T-helper 1 cell (primary cell): Measurements from ENCODE around the gene CORO1C.
"Not testable (repeated sequence)": the region's sequence is repeated elsewhere in the genome, so short reads cannot be mapped to it uniquely, and the experiment has no call there.

Source experiments
- DNase-seq, 5 donors: peaks; one replicate each; pipeline ENCODE4 v3.0.0-alpha.2; 2012 to 2020

CORO1C gene

GRCh38 chr12:108633081-108633533 lies 98.2 kb downstream of the CORO1C start:
- no peak for DNase-seq

GRCh38 chr12:108631261-108631660 lies 100.1 kb downstream of the CORO1C start:
- DNase-seq, result not testable (repeated sequence)

DNA sequence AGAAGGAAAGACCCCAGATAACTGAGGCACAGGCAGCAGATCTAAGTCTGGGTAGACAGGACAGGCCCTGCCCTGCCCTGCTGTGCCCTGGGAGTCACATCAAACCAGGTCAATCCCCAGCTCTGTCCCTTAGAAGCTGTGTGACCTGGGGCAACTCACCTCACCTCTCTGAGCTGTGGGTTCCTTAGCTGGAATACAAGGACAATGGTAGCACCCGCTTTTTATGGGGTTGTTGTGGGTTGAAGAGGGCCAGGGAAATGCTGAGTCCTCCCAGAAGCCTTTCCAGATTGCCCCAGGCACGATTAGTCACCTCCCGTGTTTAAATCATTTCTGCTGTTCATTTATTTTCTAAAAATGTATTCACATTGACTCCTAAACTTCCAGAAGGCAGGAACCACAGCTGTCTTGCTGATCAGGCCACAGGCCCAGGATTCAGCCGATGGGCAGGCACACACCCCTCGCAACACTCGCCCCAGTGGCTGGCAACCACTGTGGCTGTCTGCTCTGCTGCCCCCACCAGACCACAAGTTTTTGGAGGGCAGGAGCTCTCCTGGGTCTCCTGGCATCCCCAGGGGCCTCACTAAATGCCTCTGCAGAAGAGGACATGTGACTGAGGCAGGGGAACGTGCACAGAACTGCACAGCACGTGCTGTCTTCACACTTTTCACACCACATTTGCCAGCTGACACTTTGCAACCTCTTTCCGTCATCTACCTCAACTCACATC lies 100.7 kb downstream of the CORO1C start:
- DNase-seq, result peak in 1 of 5 donors; percentile 35

DNA sequence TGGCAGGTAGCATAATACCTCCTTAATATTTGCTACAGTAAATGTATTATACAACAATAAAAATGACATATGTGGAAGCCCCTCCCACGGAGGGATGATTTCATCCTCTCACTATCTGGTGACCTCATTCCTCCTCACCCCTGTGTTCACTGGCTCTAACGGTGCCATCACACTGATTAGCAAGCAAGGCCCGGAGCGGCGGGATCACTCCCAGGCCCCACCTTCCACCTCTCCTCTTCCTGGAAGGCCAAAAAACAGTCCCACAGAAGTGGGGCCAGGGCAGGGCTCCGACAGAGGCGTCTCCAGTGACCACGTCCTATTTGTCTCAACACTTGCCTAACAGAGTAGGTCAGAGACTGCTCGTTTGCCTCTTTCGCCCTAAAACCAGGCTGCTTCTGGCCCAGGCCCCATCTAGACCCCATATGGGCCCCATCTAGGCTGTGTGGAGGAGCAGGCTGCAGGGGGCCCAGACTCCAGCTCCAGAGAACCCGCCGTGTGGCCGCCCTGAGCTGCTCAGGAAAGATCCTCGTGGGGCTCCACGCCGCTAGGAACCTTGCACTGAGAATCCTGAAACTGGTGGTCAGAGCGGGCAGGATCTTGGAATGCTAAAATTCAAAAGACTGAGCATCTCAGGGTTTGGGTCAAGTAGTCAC lies 101.4 kb downstream of the CORO1C start:
- peak in 4 of 5 donors; percentile 41 to 75 (median 48) for DNase-seq

- DNase-seq, result peak in 1 of 5 donors; percentile 38
These were observed 102.2 kb downstream of the CORO1C start for GRCh38 chr12:108629151-108629550.

DNA sequence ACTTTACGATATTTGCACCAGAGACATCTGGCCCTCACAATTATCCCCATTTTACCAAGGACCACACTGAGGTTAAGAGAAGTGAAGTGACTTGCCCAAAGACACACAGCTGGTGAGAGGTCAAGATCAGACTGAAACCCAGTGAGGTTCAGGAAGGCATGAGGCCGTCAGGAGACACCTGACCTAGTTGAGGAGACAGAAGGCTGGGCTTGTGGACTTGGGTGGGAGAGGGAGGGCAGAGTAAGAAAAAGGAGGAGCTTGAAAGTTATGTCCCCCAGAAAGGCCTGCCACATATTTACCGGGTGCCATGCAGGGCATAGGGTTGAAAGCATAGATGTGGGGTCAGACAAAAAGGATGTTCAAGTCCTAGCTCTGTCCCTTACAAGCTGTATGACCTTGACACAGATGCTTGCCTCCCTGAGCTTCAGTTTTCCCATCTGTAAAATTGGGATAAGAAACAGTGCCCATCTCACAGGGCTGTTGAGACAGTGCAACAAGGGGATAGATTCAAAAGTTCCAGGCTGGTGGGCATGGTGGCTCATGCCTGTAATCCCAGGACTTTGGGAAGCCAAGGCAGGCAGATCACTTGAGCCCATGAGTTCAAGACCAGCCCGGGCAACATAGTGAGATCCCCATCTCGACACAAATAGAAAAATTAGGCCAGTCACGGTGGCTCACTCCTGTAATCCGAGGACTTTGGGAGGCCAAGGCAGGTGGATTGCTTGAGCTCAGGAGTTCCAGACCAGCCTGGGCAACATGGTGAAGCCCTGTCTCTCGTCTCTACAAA lies 104.0 kb downstream of the CORO1C start:
- no peak for DNase-seq

DNA sequence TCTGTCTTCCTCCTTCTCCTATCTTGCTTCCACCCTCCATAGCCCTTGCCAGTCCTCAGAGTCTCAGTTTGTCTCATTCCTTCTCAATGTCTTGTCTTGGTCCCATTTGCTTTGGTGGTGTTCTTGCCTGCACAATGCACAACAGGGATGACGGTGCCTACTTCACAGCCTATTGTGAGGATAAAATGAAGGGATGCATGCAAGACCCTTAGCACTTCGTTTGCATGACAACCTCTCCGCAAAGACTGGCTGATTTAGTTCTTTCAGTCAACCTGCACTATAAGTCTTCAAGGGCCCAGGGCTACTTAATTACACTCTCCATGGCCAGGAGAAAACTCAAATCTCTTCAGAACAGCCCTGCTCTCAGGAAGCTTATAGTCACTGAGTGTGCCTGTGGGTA lies 106.1 kb downstream of the CORO1C start:
- no peak for DNase-seq

DNA sequence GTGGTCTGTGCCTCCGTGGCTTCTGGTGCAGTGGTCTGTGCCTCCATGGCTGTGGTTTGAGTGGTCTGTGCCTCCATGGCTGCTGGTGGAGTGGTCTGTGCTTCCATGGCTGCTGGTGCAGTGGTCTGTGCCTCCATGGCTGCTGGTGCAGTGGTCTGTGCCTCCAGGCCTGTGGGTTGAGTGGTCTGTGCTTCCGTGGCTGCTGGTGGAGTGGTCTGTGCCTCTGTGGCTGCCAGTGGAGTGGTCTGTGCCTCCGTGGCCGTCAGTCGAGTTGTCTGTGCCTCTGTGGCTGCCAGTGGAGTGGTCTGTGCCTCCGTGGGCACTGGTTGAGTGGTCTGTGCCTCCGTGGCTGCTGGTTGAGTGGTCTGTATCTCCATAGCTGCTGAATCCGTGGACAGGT lies 107.7 kb downstream of the CORO1C start:
- no peak for DNase-seq

- no peak for DNase-seq
These were observed 108.3 kb downstream of the CORO1C start for GRCh38 chr12:108622921-108623514.

DNA sequence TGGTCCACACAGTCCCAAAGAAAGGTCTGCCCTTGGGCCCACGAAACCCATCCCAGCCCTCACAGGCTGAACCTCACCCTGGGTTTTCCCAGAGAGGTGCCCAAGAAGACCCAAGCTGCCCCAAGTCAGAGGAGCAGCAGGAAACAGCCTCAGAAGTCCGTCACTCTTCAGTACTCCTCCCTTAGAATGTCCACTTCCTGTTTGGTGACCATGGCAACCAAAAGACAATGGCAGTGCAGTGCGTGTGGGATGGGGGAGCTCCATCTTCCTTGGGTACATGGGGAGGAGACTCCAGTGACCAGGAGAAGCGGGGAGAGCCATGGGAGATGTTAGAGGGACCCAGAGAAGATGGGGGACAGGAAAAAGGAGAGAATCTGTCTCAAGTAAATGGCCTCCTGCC lies 108.9 kb downstream of the CORO1C start:
- DNase-seq, result no peak

DNA sequence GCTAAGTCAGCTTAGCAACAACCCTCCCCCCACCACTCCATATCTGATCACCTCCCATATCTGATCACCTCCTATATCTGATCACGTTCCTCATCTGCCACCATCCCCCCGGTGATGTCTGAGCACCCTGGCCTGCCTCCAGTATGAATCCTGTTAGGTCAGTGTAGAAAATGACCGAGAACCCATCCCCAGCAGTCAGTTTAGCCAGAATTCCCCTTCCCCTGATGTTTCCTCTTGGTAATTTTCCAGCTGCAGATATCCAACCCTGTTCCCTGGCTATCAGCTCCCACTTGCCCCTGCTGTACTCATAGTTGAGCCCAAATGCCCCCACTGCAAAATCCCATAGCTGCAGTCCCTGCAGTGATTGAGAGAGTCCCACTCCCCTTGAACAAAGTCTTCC lies 110.2 kb downstream of the CORO1C start:
- no peak for DNase-seq

DNA sequence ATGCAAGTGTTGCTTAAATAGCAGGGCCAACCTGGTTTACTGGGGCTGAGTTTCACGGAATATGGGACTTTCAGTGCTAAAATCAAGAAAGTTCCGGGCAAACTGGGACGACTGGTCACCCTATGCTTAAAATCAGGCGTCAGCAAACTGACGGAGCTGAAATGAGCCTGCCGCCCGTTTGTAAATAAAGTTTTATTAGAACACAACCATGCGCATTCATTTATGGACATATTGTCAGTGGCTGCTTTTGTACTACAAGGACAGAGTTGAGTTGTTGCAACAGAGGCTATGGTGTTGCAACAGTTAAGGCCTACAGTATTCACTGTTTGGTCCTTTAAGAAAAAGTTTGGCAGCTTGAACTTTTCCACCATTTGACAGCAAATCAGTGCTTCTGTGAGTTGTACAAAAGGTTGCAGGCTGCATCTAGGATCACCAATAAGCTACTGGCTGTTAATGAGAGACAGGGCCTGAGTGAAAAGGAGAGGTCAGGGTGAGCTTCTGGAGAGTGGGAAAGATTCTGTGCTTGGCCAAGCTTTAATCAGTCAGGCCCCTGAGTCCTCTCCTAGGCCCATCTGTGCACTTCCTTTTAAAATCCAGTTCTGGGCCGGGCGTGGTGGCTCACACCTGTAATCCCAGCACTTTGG lies 111.0 kb downstream of the CORO1C start:
- no peak for DNase-seq

- DNase-seq, result no peak
These were observed 111.8 kb downstream of the CORO1C start for GRCh38 chr12:108619369-108620160.

DNA sequence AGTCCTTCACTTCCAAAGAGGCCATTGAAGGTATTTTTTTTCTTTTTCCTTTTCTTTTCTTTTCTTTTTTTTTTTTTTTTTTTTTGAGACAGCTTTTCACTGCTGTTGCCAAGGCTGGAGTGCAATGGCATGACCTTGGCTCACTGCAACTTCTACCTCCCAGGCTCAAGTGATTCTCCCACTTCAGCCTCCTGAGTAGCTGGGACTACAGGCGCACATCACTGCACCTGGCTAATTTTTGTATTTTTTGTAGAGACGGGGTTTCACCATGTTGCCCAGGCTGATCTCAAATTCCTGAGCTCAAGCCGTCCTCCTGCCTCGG lies 112.4 kb downstream of the CORO1C start:
- not testable (repeated sequence) for DNase-seq

GRCh38 chr12:108618079-108618952 lies 113.0 kb downstream of the CORO1C start:
- peak; percentile 57 to 75 (median 71) for DNase-seq

- peak; percentile 56 to 78 (median 68) for DNase-seq
These were observed 114.1 kb downstream of the CORO1C start for GRCh38 chr12:108616941-108617858.

DNA sequence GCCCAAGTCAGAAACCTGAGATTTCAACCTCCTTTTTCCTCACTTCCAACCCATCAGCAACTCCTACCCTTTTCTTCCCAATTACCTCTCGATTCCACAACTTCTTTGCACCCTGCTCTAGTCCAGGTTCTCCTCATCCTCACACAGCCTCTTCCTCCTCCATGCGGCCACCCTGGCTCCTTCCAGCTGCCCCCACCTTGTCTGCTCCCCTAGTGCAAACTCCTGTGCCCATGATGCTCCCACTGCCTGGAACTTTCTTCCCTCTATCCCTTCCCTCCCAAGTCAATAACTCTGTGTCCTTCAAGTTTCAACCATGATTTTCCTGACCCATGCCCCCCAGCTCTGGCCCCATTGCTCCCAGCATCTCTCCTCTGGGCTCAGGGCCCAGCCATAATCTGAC lies 115.0 kb downstream of the CORO1C start:
- no peak for DNase-seq

- no peak for DNase-seq
These were observed 115.4 kb downstream of the CORO1C start for GRCh38 chr12:108615918-108616317.

DNA sequence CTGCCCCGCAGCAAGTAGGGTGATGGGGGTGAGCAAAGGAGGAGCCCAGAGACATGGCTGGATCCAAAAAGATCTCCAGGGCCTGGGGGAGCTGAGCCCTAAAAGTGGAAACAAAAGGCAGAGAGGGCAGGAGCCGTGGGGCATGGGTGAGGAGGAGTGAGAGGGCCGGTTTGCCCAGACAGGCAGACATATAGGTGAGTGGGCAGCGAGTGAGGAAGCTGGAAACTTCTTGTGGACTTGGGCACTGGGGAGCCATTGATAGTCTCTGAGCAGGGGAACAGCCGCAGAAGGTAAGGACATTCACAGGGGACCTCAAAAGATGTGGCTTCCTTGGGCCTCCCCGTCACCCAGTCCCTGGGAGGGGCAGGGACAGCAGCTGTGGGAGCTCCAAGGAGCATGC lies 116.7 kb downstream of the CORO1C start:
- no peak for DNase-seq

DNA sequence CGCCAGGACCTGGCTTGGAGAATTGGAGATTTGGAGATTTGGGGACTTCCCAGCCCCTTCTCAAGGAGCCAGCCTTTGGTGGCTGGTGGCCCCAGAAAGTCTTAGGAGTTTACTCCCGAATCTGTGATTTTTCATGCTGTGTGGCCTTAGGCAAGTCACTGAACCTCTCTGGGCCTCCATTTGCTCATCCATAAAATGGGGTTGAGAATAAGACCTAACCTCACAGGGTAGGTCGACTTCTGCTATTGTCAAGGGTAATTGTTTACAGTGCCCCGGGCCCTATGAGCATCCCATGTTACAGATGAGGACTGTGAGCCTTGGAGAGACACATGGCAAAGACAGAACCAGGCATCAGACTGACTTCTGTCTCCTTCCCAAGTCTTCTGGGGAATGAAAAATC lies 117.3 kb downstream of the CORO1C start:
- DNase-seq, result no peak
